Body of pancreas (tissue), 4 donors: ENCODE measurements around the gene OR4F6. TPM values are rescaled to one million over a fixed set of nuclear protein-coding genes. Genes with fewer than 3 reads are reported as not detected.

ENCODE experiments used
- ATAC-seq: fragments of 150-250 bp; one replicate; pipeline ENCODE4 v1.9.1; 2016
- DNase-seq, 4 donors: peaks; one replicate each; pipeline ENCODE4 v3.0.0-alpha.2; 2019
- H3K27ac ChIP-seq, 4 donors: fragments of 200-600 bp; sonication (generic); 1 replicate in 3 of 4; 2 replicates in 1 of 4; pipeline versions ENCODE4 v1.5.1 to v1.6.1; 2016 to 2019; ENCODE audit warnings: mild to moderate bottlenecking in 1 of 4, mixed read lengths in 1 of 4, moderate library complexity in 1 of 4
- H3K27me3 ChIP-seq, 2 donors: fragments of 200-600 bp; sonication (generic); one replicate each; pipeline ENCODE4 v1.6.0; 2016; ENCODE audit warnings: mild to moderate bottlenecking in 1 of 2
- H3K36me3 ChIP-seq, 2 donors: fragments of 200-600 bp; sonication (generic); replicated peaks in 1 of 2; 2 replicates each; pipeline ENCODE4 v1.5.1; 2016; ENCODE audit warnings: low read depth in 2 of 2; ENCODE audit not compliant: insufficient read depth in 1 of 2
- H3K4me1 ChIP-seq: fragments of 200-600 bp; sonication (generic); one replicate; pipeline ENCODE4 v1.6.0; 2016
- H3K4me3 ChIP-seq, 2 donors: fragments of 200-600 bp; sonication (generic); 1 replicate in 1 of 2; 2 replicates in 1 of 2; pipeline ENCODE4 v1.5.1; 2016 to 2019
- H3K9me3 ChIP-seq, 3 donors: fragments of 200-600 bp; sonication (generic); 1 replicate in 2 of 3; 2 replicates in 1 of 3; pipeline ENCODE4 v1.5.1; 2016
- POLR2A ChIP-seq, 3 donors: fragments of 450-650 bp; IDR thresholded peaks; one replicate each; pipeline ENCODE4 v1.6.1; 2016; ENCODE audit warnings: antibody characterized with exemption in 3 of 3, mild to moderate bottlenecking in 2 of 3
- WGBS, 2 donors: methylation state at CpG; one replicate each; pipeline ENCODE4 v1.1.5; 2017; 5-methylcytosine and 5-hydroxymethylcytosine counted together
- intact Hi-C: fragments of 100-400 bp; cut with DNase I; formaldehyde crosslinking; loops from one replicate; pipeline ENCODE4 v1.15.1; 2023
- total RNA-seq, 2 donors: library from RNA; depleted of rRNA; stranded (reverse); fragments of >200 nt; gene quantifications; one replicate each; pipeline ENCODE4 v1.1.0, GENCODE V29; 2016
- TF ChIP-seq, protein P1 (sequence below), 7 experiments: fragments of 450-650 bp in 4 of 7; fragments of 200-600 bp in 3 of 7; sonication (generic) in 3 of 7; IDR thresholded peaks; one replicate each; pipeline ENCODE4 v1.5.1; 2016 to 2019; ENCODE audit warnings: antibody characterized with exemption in 7 of 7

OR4F6 gene
- total RNA-seq, 2 donors from 2014 or later, result not detected

DNA sequence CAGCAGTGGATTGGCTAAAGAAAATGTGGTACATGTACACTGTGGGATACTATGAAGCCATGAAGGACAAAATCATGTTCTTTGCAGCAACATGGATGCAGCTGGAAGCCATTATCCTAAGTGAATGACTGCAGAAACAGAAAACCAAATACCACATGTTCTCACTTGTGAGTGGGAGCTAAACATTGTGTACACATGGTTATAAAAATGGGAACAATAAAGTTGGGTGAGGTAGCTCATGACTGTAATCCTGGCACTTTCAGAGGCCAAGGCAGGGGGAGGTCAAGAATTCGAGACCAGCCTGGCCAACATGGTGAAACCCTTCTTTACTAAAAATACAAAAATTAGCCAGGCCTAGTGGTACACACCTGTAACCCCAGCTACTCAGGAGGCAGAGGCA lies 3.6 kb upstream of the OR4F6 start:
- ATAC-seq (no peak), DNase-seq (no peak)
- no peak overlapping the region for H3K27ac ChIP-seq
- no peak overlapping the region for H3K4me3 ChIP-seq
- no peaks in the 10 kb centered on the region for H3K4me1 ChIP-seq
- H3K36me3 ChIP-seq, result no peaks in the 10 kb centered on the region
- no peaks in the 10 kb centered on the region for H3K27me3 ChIP-seq
- H3K9me3 ChIP-seq, result no peaks in the 10 kb centered on the region
- intact Hi-C loops, result no loop called here
- WGBS, 2 donors, result 41 to 55% methylated on average over 1 of the region's 1 CpG
- no peak for TF ChIP-seq POLR2A (IDR thresholded peaks at IDR 0.05)
- TF ChIP-seq, protein P1, sequence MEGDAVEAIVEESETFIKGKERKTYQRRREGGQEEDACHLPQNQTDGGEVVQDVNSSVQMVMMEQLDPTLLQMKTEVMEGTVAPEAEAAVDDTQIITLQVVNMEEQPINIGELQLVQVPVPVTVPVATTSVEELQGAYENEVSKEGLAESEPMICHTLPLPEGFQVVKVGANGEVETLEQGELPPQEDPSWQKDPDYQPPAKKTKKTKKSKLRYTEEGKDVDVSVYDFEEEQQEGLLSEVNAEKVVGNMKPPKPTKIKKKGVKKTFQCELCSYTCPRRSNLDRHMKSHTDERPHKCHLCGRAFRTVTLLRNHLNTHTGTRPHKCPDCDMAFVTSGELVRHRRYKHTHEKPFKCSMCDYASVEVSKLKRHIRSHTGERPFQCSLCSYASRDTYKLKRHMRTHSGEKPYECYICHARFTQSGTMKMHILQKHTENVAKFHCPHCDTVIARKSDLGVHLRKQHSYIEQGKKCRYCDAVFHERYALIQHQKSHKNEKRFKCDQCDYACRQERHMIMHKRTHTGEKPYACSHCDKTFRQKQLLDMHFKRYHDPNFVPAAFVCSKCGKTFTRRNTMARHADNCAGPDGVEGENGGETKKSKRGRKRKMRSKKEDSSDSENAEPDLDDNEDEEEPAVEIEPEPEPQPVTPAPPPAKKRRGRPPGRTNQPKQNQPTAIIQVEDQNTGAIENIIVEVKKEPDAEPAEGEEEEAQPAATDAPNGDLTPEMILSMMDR (IDR thresholded peaks at IDR 0.05), result no peak

DNA sequence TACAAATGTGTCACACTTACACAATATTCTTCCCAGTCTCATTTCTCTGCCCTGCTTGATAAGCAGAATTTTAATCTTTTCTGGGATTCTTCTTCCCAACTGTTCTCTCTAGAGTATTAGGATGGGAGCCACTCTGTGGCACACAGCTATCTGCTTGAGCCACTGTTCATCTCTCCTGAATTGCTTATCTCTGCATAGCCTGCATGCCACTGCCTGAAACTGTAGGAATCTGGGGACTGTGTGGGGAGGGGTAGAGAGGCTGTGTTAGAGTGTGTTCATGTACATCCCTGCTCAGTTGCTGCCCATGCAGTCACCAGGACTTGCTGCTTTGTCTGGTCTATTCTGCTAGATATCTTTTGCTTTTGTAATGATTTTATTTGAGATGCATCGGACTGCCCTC lies 2.3 kb upstream of the OR4F6 start:
- DNase-seq (no peak), ATAC-seq (no peak)
- intact Hi-C loops, result no loop called here
- Histone ChIP-seq H3K9me3 (no peaks in the 10 kb centered on the region), H3K4me3 (no peak overlapping the region), H3K36me3 (no peaks in the 10 kb centered on the region), H3K4me1 (no peaks in the 10 kb centered on the region), H3K27me3 (no peaks in the 10 kb centered on the region), H3K27ac (no peak overlapping the region)
- 72 to 84% methylated on average over 1 of the region's 1 CpG for WGBS, 2 donors
- TF ChIP-seq, protein P1 (IDR thresholded peaks at IDR 0.05), result no peak
- no peak for TF ChIP-seq POLR2A (IDR thresholded peaks at IDR 0.05)

- Histone ChIP-seq H3K9me3 (no peaks in the 10 kb centered on the region), H3K36me3 (no peaks in the 10 kb centered on the region), H3K27ac (no peak overlapping the region), H3K4me1 (no peaks in the 10 kb centered on the region), H3K4me3 (no peak overlapping the region), H3K27me3 (no peaks in the 10 kb centered on the region)
- intact Hi-C loops, result no loop called here
- TF ChIP-seq POLR2A (IDR thresholded peaks at IDR 0.05), result no peak
- TF ChIP-seq, protein P1 (IDR thresholded peaks at IDR 0.05), result no peak
- no peak for ATAC-seq
- DNase-seq, result no peak
- WGBS, 2 donors, result 60 to 63% methylated on average over 5 of the region's 5 CpGs
Measured at GRCh38 chr15:101803676-101804075, 367 bp downstream of the OR4F6 start.

GRCh38 chr15:101804375-101804774 lies 1.1 kb downstream of the OR4F6 start:
- no peaks in the 10 kb centered on the region for H3K4me1 ChIP-seq
- no peaks in the 10 kb centered on the region for H3K9me3 ChIP-seq
- ATAC-seq (no peak), DNase-seq (no peak)
- intact Hi-C loops, result no loop called here
- no peaks in the 10 kb centered on the region for H3K27me3 ChIP-seq
- H3K36me3 ChIP-seq, result no peaks in the 10 kb centered on the region
- H3K4me3 ChIP-seq, result no peak overlapping the region
- no peak for TF ChIP-seq POLR2A (IDR thresholded peaks at IDR 0.05)
- TF ChIP-seq, protein P1 (IDR thresholded peaks at IDR 0.05), result no peak
- H3K27ac ChIP-seq, result no peak overlapping the region

GRCh38 chr15:101804941-101805340 lies 1.6 kb downstream of the OR4F6 start:
- Histone ChIP-seq H3K4me3 (no peak overlapping the region), H3K9me3 (no peaks in the 10 kb centered on the region), H3K27me3 (no peaks in the 10 kb centered on the region), H3K4me1 (no peaks in the 10 kb centered on the region), H3K36me3 (no peaks in the 10 kb centered on the region), H3K27ac (no peak overlapping the region)
- TF ChIP-seq, protein P1 (IDR thresholded peaks at IDR 0.05), result no peak
- no peak for TF ChIP-seq POLR2A (IDR thresholded peaks at IDR 0.05)
- no peak for DNase-seq
- no peak for ATAC-seq
- intact Hi-C loops, result no loop called here
